Smooth muscle cell (in vitro differentiated cells): ENCODE data around the gene PRKD3. TPM values are rescaled to one million over a fixed set of nuclear protein-coding genes. Genes with fewer than 3 reads are reported as not detected.

Experiments used
- DNase-seq: peaks from one replicate; lab custom pipeline; 2025; ENCODE audit not compliant: unreplicated experiment; lab: John Stamatoyannopoulos, UW
- H2AFZ ChIP-seq: fragments of 200-600 bp; sonication (generic); 2 replicates; pipeline ENCODE4 v1.6.0; 2016; ENCODE audit warnings: antibody characterized with exemption, low read depth, mild to moderate bottlenecking
- H3F3A ChIP-seq: fragments of 200-600 bp; sonication (generic); 2 replicates; pipeline ENCODE4 v1.6.0; 2017; ENCODE audit warnings: antibody characterized with exemption, low read depth
- H3K27ac ChIP-seq: fragments of 200-600 bp; sonication (generic); 2 replicates; pipeline ENCODE4 v1.5.1; 2016; ENCODE audit warnings: low read depth, mild to moderate bottlenecking
- H3K27me3 ChIP-seq: fragments of 200-600 bp; sonication (generic); 2 replicates; pipeline ENCODE4 v1.6.1; 2016; ENCODE audit warnings: low read depth, mild to moderate bottlenecking
- H3K36me3 ChIP-seq: fragments of 200-600 bp; sonication (generic); 2 replicates; pipeline ENCODE4 v1.5.1; 2016; ENCODE audit warnings: low read depth
- H3K4me1 ChIP-seq: fragments of 200-600 bp; sonication (generic); 2 replicates; pipeline ENCODE4 v1.5.1; 2016; ENCODE audit warnings: low read depth
- H3K4me2 ChIP-seq: fragments of 200-600 bp; sonication (generic); 2 replicates; pipeline ENCODE4 v1.6.0; 2016; ENCODE audit warnings: mild to moderate bottlenecking
- H3K4me3 ChIP-seq: fragments of 200-600 bp; sonication (generic); 2 replicates; pipeline ENCODE4 v1.5.1; 2016; ENCODE audit warnings: mild to moderate bottlenecking
- H3K79me2 ChIP-seq: fragments of 200-600 bp; sonication (generic); 2 replicates; pipeline ENCODE4 v1.6.0; 2016; ENCODE audit warnings: low read depth, mild to moderate bottlenecking
- H3K9ac ChIP-seq: fragments of 200-600 bp; sonication (generic); 2 replicates; pipeline ENCODE4 v1.6.0; 2016; ENCODE audit warnings: low read depth
- H3K9me3 ChIP-seq: fragments of 200-600 bp; sonication (generic); replicated peaks from 2 replicates; pipeline ENCODE4 v1.5.1; 2016; ENCODE audit warnings: low read depth
- H4K20me1 ChIP-seq: fragments of 200-600 bp; sonication (generic); 2 replicates; pipeline ENCODE4 v1.6.0; 2016; ENCODE audit warnings: low read depth
- WGBS: methylation state at CpG from one replicate; pipeline ENCODE4 v1.1.7; 2016; ENCODE audit warnings: low lambda C conversion rate; 5-methylcytosine and 5-hydroxymethylcytosine counted together
- polyA plus RNA-seq: library from polyadenylated mRNA; unstranded; fragments of >200 nt; fragmentation: Nextera tagmentation; extraction: Ambion mirVana; gene quantifications from 2 replicates; pipeline ENCODE4 v1.2.1, GENCODE V29; 2016
- total RNA-seq: library from RNA; depleted of rRNA; stranded (reverse); fragments of >200 nt; gene quantifications from 2 replicates; pipeline ENCODE4 v1.2.3, GENCODE V29; 2014
- TF ChIP-seq, protein P1 (sequence below): fragments of 200-600 bp; sonication (generic); IDR thresholded peaks from 2 replicates; pipeline ENCODE4 v1.5.1; 2017; ENCODE audit warnings: borderline replicate concordance, mild to moderate bottlenecking, antibody characterized with exemption; ENCODE audit not compliant: insufficient read depth, poor library complexity, severe bottlenecking

PRKD3 gene
- total and polyA plus RNA-seq, 2 experiments from 2014 or later = 18.8 to 73.4 TPM

DNA sequence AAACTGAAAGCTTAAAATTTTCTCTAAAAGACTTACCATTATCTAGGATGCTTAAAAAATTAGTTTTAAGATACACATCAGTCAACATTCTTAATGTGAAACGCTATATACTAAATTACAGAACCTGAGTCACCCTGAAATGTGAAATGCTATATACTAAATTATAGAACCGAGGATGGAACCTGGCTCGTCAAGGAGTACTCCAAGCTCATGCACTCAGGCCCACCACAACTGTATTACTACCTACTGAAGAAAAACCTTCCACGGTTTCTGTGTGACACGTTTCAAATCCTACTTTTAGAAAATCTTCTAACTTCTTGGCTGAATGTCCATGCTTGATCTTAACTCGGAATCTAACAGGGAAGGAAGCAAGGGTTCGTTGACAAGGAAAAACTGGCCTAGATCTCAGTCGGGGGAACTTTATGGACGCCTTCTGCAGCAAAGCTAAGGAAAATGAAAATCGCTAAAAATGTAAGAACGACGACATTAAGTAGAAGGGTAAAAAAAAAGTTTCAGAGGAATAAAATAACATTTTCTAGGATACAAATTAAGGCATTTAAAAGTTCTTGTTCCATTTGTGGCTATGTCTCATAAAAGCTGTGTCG lies 1.4 kb downstream of the PRKD3 start:
- WGBS = 8% methylated on average over 13 of the region's 13 CpGs

DNA sequence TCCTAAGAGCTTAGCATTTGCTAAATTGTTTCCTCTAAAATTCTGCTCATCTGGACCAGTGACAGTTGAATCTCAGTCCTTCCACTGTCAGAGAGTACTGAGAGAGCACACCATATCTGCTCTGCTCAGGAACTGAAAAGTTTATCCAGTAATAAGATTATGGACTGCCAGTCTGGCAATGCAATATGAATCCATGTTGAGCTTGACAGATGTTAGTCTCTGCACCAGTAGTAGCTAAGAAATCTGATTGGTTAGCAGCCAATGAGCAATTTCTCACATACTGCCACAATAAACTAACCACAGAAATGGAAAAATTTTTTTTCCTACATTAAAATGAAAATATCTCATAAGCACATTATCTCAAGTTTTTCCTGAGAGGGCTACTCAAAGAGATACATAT lies 2.3 kb downstream of the PRKD3 start:
- no peak overlapping the region for H2AFZ ChIP-seq
- no peaks in the 10 kb centered on the region for H3K36me3 ChIP-seq
- H3K27me3 ChIP-seq = no peaks in the 10 kb centered on the region
- peak overlapping the region; percentile 68 for H3K4me3 ChIP-seq
- peak overlapping the region; percentile 95 for H3K4me2 ChIP-seq
- H3K9ac ChIP-seq = peak overlapping the region; percentile 74
- TF ChIP-seq, protein P1, sequence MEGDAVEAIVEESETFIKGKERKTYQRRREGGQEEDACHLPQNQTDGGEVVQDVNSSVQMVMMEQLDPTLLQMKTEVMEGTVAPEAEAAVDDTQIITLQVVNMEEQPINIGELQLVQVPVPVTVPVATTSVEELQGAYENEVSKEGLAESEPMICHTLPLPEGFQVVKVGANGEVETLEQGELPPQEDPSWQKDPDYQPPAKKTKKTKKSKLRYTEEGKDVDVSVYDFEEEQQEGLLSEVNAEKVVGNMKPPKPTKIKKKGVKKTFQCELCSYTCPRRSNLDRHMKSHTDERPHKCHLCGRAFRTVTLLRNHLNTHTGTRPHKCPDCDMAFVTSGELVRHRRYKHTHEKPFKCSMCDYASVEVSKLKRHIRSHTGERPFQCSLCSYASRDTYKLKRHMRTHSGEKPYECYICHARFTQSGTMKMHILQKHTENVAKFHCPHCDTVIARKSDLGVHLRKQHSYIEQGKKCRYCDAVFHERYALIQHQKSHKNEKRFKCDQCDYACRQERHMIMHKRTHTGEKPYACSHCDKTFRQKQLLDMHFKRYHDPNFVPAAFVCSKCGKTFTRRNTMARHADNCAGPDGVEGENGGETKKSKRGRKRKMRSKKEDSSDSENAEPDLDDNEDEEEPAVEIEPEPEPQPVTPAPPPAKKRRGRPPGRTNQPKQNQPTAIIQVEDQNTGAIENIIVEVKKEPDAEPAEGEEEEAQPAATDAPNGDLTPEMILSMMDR = no peak
- H3K27ac ChIP-seq = no peak overlapping the region
- H3K4me1 ChIP-seq = peaks cover 34% of the 10 kb centered on the region
- H3K79me2 ChIP-seq = peaks cover 64% of the 10 kb centered on the region
- no peaks in the 10 kb centered on the region for H3K9me3 ChIP-seq
- peaks cover 65% of the 10 kb centered on the region for H4K20me1 ChIP-seq
- DNase-seq = no peak
- peaks cover 28% of the 10 kb centered on the region for H3F3A ChIP-seq

More for the DNA sequence above, 1.4 kb downstream of the PRKD3 start:
- peak overlapping the region; percentile 68 for H3K4me3 ChIP-seq
- H3K9ac ChIP-seq = peak overlapping the region; percentile 74
- no peaks in the 10 kb centered on the region for H3K36me3 ChIP-seq
- no peaks in the 10 kb centered on the region for H3K27me3 ChIP-seq
- H3K27ac ChIP-seq = peak overlapping the region; percentile 60
- DNase-seq = no peak
- peak overlapping the region; percentile 95 for H3K4me2 ChIP-seq
- H2AFZ ChIP-seq = peak overlapping the region; percentile 67
- peaks cover 30% of the 10 kb centered on the region for H3K4me1 ChIP-seq
- TF ChIP-seq, protein P1 = no peak
- peaks cover 19% of the 10 kb centered on the region for H3F3A ChIP-seq
- H3K9me3 ChIP-seq = no peaks in the 10 kb centered on the region
- peaks cover 56% of the 10 kb centered on the region for H4K20me1 ChIP-seq
- peaks cover 55% of the 10 kb centered on the region for H3K79me2 ChIP-seq

DNA sequence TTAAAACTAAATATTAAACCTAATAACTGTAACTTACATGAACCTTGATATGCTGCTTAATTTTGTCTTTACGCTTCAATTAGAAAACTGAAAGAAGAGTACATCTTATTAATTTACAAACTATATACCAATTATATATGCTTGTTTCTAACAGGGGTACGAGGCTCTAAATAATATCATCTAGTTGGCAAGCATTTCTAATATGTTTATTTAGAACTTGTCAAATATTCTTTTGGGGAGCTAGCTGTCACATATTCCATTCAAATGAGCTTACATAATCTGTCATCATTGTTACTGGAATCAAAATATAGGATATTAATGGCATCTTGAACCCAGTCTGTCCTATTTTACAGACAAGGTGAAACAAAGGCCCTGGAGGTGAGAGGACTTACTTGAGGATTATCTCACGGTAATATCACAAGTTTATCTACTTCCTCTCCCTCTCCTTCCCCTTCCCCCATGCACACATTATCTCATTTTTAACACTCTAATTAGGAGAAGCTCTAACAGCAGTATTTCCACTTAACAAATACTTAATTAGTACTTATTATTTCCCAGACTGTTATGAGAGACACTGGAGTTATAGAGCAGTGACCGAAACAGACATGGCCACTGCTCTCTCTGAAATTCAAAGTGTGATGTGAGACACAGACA lies 3.5 kb downstream of the PRKD3 start:
- no peak overlapping the region for H2AFZ ChIP-seq
- H3K4me2 ChIP-seq = peak overlapping the region; percentile 95
- no peaks in the 10 kb centered on the region for H3K36me3 ChIP-seq
- no peak overlapping the region for H3K4me3 ChIP-seq
- 82% methylated on average over 4 of the region's 4 CpGs for WGBS
- DNase-seq = no peak
- no peaks in the 10 kb centered on the region for H3K27me3 ChIP-seq
- TF ChIP-seq, protein P1 = no peak
- peaks cover 77% of the 10 kb centered on the region for H4K20me1 ChIP-seq
- no peak overlapping the region for H3K9ac ChIP-seq
- peaks cover 29% of the 10 kb centered on the region for H3F3A ChIP-seq
- no peak overlapping the region for H3K27ac ChIP-seq
- no peaks in the 10 kb centered on the region for H3K9me3 ChIP-seq
- H3K4me1 ChIP-seq = peaks cover 34% of the 10 kb centered on the region
- peaks cover 76% of the 10 kb centered on the region for H3K79me2 ChIP-seq
